Measurements from ENCODE around the gene RABL2B.

Gene RABL2B

DNA sequence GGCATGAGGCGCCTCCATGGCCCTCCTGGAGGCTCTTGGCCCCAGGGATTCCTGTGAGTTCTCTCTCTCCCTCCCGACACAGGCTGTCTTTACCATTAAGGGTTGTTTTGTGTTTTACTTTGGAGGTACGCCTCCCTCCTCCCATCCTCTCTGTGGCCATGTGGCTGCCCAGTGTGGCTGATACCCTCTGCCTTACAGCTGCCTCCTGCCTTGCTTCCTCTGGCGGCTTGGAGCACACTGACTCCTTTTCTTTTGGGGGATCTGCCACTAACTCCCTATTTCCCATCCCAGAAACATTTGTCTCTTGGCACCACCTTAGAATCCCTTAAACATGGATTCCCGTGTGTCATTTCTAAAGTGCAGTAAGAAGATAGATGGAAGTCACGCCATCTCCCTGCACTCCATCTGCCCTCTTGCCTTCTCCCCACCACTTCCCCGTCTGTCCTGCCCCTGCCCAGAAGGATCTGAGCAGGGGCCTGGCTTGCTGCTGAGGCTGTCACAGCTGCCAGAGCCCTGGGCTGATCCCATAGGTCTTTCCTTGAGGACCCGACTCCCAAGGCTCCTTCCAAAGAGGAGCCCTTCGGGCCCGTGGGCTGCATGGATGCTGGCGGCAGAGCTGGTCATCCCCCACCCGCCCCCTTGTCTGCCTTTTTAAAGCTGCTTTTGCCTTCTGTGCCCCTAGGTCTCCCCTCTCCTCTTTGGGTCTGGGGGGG, 60.6 kb downstream of the RABL2B start:
- ATAC-seq (no peak), DNase-seq (no peak)

- no peak for ATAC-seq
These were observed 61.3 kb downstream of the RABL2B start for GRCh38 chr22:50722048-50722701.

DNA sequence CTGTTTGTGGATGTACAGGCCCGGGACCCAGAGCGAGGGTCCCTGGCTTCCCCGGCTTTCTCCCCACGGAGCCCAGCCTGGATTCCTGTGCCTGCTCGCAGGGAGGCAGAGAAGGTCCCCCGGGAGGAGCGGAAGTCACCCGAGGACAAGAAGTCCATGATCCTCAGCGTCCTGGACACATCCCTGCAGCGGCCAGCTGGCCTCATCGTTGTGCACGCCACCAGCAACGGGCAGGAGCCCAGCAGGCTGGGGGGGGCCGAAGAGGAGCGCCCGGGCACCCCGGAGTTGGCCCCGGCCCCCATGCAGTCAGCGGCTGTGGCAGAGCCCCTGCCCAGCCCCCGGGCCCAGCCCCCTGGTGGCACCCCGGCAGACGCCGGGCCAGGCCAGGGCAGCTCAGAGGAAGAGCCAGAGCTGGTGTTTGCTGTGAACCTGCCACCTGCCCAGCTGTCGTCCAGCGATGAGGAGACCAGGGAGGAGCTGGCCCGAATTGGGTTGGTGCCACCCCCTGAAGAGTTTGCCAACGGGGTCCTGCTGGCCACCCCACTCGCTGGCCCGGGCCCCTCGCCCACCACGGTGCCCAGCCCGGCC, 62.1 kb downstream of the RABL2B start:
- no peak for ATAC-seq

More at GRCh38 chr22:50722048-50722701, 61.3 kb downstream of the RABL2B start:
- no peak for DNase-seq

DNA sequence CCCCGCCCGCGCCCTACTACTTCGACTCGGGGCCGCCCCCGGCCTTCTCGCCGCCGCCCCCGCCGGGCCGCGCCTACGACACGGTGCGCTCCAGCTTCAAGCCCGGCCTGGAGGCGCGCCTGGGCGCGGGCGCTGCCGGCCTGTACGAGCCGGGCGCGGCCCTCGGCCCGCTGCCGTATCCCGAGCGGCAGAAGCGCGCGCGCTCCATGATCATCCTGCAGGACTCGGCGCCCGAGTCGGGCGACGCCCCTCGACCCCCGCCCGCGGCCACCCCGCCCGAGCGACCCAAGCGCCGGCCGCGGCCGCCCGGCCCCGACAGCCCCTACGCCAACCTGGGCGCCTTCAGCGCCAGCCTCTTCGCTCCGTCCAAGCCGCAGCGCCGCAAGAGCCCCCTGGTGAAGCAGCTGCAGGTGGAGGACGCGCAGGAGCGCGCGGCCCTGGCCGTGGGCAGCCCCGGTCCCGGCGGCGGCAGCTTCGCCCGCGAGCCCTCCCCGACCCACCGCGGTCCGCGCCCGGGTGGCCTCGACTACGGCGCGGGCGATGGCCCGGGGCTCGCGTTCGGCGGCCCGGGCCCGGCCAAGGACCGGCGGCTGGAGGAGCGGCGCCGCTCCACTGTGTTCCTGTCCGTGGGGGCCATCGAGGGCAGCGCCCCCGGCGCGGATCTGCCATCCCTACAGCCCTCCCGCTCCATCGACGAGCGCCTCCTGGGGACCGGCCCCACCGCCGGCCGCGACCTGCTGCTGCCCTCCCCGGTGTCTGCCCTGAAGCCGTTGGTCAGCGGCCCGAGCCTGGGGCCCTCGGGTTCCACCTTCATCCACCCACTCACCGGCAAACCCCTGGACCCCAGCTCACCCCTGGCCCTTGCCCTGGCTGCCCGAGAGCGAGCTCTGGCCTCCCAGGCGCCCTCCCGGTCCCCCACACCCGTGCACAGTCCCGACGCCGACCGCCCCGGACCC, 62.9 kb downstream of the RABL2B start:
- no peak for ATAC-seq
- no peak for DNase-seq

More for the DNA sequence above, 62.1 kb downstream of the RABL2B start:
- DNase-seq, result no peak

GRCh38 chr22:50719814-50720300, 63.6 kb downstream of the RABL2B start:
- DNase-seq (no peak), ATAC-seq (no peak)

DNA sequence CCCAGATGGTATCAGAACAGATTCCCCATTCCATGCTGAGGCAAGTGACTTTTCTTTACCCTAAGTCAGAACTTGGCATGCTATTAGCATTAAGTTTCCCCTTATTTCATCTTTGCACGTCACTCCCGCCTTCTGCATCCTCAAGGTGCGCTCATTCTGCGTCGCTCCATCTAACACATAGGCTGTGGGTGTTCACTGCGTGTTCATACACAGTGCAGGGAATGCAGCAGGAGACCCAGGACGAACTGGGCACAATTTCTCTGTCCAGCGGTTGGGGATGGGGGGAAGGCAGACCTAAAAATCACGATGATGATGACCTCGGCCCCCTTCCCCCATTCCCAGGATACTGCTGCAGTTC, 65.1 kb downstream of the RABL2B start:
- ATAC-seq (no peak), DNase-seq (no peak)

- no peak for DNase-seq
- no peak for ATAC-seq
These were observed 65.6 kb downstream of the RABL2B start for GRCh38 chr22:50717709-50718351.
